ENCODE data around the gene LSMEM2. TPM values are rescaled to one million over a fixed set of nuclear protein-coding genes. Genes with fewer than 3 reads are reported as not detected.

LSMEM2 gene
- total and polyA plus RNA-seq, 2 of the 8 experiments (the other 6 are each of a cell fraction or from before 2014, with no cell fraction given), result 0.58 to 0.68 TPM

GRCh38 chr3:50232303-50232702, 46.6 kb upstream of the LSMEM2 start:
- Histone ChIP-seq H3K79me2 (ENCODE audit: control insufficient read depth in 1 of 2, insufficient read depth in 2 of 2, low read length in 2 of 2) (peaks cover 0 to 11% of the 10 kb centered on the region in 2 experiments; a peak in 2 of 4 replicates), H2BK5ac (ENCODE audit: low read depth, low read length) (no peak overlapping the region), H3K56ac (replicated peaks; ENCODE audit: insufficient read length, low read depth, low read length) (no peak overlapping the region), H3K9me3 (ENCODE audit: insufficient read depth in 2 of 2, low read depth in 1 of 2, low read length in 1 of 2) (no peaks in the 10 kb centered on the region), H4K91ac (replicated peaks; ENCODE audit: insufficient read length, low read length) (no peak overlapping the region), H2BK15ac (ENCODE audit: low read length) (no peak overlapping the region), H2BK20ac (ENCODE audit: low read length) (no peak overlapping the region), H3K4me2 (ENCODE audit: insufficient read depth in 1 of 2, low read depth in 2 of 2, low read length in 2 of 2) (no peak overlapping the region), H2AK5ac (ENCODE audit: low read depth, low read length) (no peak overlapping the region), H3K4ac (replicated peaks; ENCODE audit: insufficient read length, low read depth, low read length) (no peak overlapping the region), H3K18ac (ENCODE audit: extremely low read depth, low read length) (no peak overlapping the region), H2BK120ac (replicated peaks; ENCODE audit: low read depth, low read length) (no peak overlapping the region), H4K5ac (ENCODE audit: insufficient read length, low read depth, low read length) (no peak overlapping the region), H3K36me3 (ENCODE audit: control insufficient read depth in 2 of 4, insufficient read depth in 4 of 4, low read length in 3 of 4) (no peaks in the 10 kb centered on the region), H3K4me3 (ENCODE audit: extremely low read depth in 1 of 4, insufficient read depth in 2 of 4, low read depth in 3 of 4, low read length in 4 of 4) (no peak overlapping the region), H2AFZ (ENCODE audit: low read length) (no peak overlapping the region), H3K23ac (ENCODE audit: insufficient read length) (no peak overlapping the region), H4K8ac (ENCODE audit: extremely low read depth, insufficient read depth, low read length) (no peak overlapping the region), H3K27me3 (replicated peaks in 1 of 4; ENCODE audit: control insufficient read depth in 3 of 4, extremely low read depth in 1 of 4, insufficient read depth in 3 of 4, low read length in 3 of 4) (no peaks in the 10 kb centered on the region; a peak in 1 of 7 replicates), H2BK12ac (ENCODE audit: low read depth, low read length) (no peak overlapping the region), H3K23me2 (ENCODE audit: low read depth, low read length) (peaks cover 14% of the 10 kb centered on the region; the same call in 1 of the 2 replicates), H3K27ac (ENCODE audit: low read depth, low read length) (no peak overlapping the region), H3K79me1 (ENCODE audit: low read depth, low read length) (no peaks in the 10 kb centered on the region; the same call in 1 of the 2 replicates), H3K9ac (replicated peaks in 1 of 4; ENCODE audit: extremely low read depth in 1 of 4, low read depth in 3 of 4, low read length in 3 of 4) (no peak overlapping the region), H3K14ac (ENCODE audit: insufficient read length) (no peak overlapping the region), H3K4me1 (replicated peaks in 1 of 4; ENCODE audit: control insufficient read depth in 3 of 4, insufficient read depth in 4 of 4, low read length in 3 of 4) (peaks cover 0 to 22% (median 11%) of the 10 kb centered on the region in 4 experiments; a peak in 6 of 7 replicates), H4K20me1 (replicated peaks in 1 of 2; ENCODE audit: control insufficient read depth in 1 of 2, insufficient read depth in 2 of 2, low read length in 2 of 2) (peaks cover 0 to 10% of the 10 kb centered on the region in 2 experiments)
- ChIA-PET POLR2A (ENCODE audit: partially characterized antibody) (no interaction called here), CTCF (ENCODE audit: partially characterized antibody) (interaction anchor here (23.4 to 53.5 kb wide), 4 partner anchors 11 to 45 kb away, joined by 587 to 2149 read pairs (median 1644); partner anchors contain the start of genes GNAI2, GNAT1, LSMEM2 and SEMA3B)
- no peak for FAIRE-seq
- DNase-seq (ENCODE audit: low read depth in 1 of 2, low spot score in 2 of 2), result no peak
- 73% methylated on average over 3 of the region's 3 CpGs; no CpG with 5 or more reads in 1 of the 2 experiments for WGBS, 2 experiments (ENCODE audit: extremely low coverage in 1 of 2, insufficient coverage in 1 of 2, insufficient read length in 1 of 2, insufficient replicate concordance in 2 of 2, low coverage in 1 of 2, low lambda C conversion rate in 2 of 2, missing lambda C conversion rate in 1 of 2)
- no peak for TF ChIP-seq SUZ12 (IDR thresholded peaks at IDR 0.05; ENCODE audit: low read length)
- TF ChIP-seq TCF12 (IDR thresholded peaks at IDR 0.05; ENCODE audit: low read depth, low read length), result no peak
- TF ChIP-seq ZNF274 (IDR thresholded peaks at IDR 0.05; ENCODE audit: borderline replicate concordance, extremely low read depth, low read length), result no peak
- TF ChIP-seq JUND (IDR thresholded peaks at IDR 0.05; ENCODE audit: low read length), result no peak
- TF ChIP-seq CEBPB (IDR thresholded peaks at IDR 0.05; ENCODE audit: low read depth, low read length), result no peak
- TF ChIP-seq KDM4A (IDR thresholded peaks at IDR 0.05; ENCODE audit: low read depth, low read length, severe bottlenecking), result no peak
- TF ChIP-seq, protein P1, sequence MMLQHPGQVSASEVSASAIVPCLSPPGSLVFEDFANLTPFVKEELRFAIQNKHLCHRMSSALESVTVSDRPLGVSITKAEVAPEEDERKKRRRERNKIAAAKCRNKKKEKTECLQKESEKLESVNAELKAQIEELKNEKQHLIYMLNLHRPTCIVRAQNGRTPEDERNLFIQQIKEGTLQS (IDR thresholded peaks at IDR 0.05; ENCODE audit: insufficient read depth, low read depth, low read length), result no peak
- TF ChIP-seq EGR1 (IDR thresholded peaks at IDR 0.05; ENCODE audit: borderline replicate concordance, low read depth, low read length), result no peak
- TF ChIP-seq PHF8 (conservative IDR thresholded peaks at IDR 0.05; ENCODE audit: low read depth, low read length), result no peak
- TF ChIP-seq GTF2F1 (IDR thresholded peaks at IDR 0.05; ENCODE audit: borderline replicate concordance, low read depth, low read length), result no peak
- TF ChIP-seq POU5F1 (IDR thresholded peaks at IDR 0.05; ENCODE audit: low read depth, low read length), result no peak
- no peak for TF ChIP-seq KDM1A (IDR thresholded peaks at IDR 0.05; ENCODE audit: borderline replicate concordance, low read length)
- no peak for TF ChIP-seq TBP (IDR thresholded peaks at IDR 0.05; ENCODE audit: low read depth, low read length)
- TF ChIP-seq CHD2 (IDR thresholded peaks at IDR 0.05; ENCODE audit: low read length), result no peak
